GM12801 (cell line): ENCODE results near the gene C3orf62.

Source experiments
- CTCF ChIP-seq: IDR thresholded peaks from one replicate; pipeline ENCODE4 v1.5.1; 2011; ENCODE audit warnings: control low read depth; ENCODE audit not compliant: insufficient read length; ENCODE audit errors: extremely low read depth

C3orf62 gene

GRCh38 chr3:49248840-49249227 is 28.2 kb downstream of the C3orf62 start:
- no peak for TF ChIP-seq CTCF

GRCh38 chr3:49244581-49245205 is 32.3 kb downstream of the C3orf62 start:
- TF ChIP-seq CTCF, result no peak

GRCh38 chr3:49238274-49239127 is 38.5 kb downstream of the C3orf62 start:
- TF ChIP-seq CTCF, result no peak

- no peak for TF ChIP-seq CTCF
Measured at GRCh38 chr3:49237344-49237743, 39.7 kb downstream of the C3orf62 start.

- TF ChIP-seq CTCF, result no peak
Measured at GRCh38 chr3:49236226-49236625, 40.8 kb downstream of the C3orf62 start.

GRCh38 chr3:49222002-49222401 is 55.0 kb downstream of the C3orf62 start:
- no peak for TF ChIP-seq CTCF

GRCh38 chr3:49219132-49219531 is 57.9 kb downstream of the C3orf62 start:
- TF ChIP-seq CTCF, result no peak
